22Rv1 (cell line): ENCODE measurements around the gene VPS26A.

ENCODE experiments used
- ZFX ChIP-seq: fragments of 450-650 bp; IDR thresholded peaks from 2 replicates; pipeline ENCODE4 v1.6.1; 2017; ENCODE audit warnings: antibody characterized with exemption, borderline replicate concordance
- TF ChIP-seq, protein P1 (sequence below): fragments of 450-650 bp; IDR thresholded peaks from 2 replicates; pipeline ENCODE4 v1.5.1; 2017; ENCODE audit warnings: mild to moderate bottlenecking

DNA sequence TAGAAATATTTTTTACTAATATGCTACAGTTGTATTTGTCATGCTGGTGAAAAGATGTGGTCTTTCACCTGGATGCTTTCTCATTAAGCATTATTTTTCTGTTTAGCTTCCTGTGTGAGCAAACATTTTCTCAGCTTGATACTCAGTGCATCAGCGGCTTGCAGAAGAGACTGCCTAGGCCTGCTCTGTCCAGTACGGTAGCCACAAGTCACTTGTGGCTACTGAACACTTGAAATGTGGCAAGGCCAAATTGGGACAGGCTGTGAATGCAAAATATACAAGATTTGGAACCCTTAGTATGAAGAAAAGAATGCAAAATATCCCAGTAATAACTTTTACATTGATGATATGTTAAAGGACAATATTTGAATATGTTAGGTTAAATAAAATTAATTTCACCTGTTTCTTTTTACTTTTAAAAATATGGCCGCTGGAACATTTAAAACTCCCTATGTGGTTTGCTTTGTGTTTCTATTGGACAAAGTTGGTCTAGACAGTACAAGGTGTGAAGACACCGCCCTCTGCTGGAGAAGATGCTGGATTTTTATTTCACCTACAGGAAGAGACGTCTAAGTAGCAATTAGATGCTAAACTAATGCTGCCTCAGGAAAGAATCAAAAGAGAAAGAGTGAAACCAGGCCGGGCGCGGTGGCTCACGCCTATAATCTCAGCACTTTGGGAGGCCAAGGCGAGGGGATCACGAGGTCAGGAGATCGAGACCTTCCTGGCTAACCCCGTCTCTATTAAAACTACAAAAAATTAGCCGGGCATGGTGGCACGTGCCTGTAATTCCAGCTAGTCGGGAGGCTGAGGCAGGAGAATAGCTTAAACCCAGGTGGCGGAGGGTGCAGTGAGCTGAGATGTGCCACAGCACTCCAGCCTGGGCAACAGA, 30.8 kb upstream of the VPS26A start:
- TF ChIP-seq, protein P1, sequence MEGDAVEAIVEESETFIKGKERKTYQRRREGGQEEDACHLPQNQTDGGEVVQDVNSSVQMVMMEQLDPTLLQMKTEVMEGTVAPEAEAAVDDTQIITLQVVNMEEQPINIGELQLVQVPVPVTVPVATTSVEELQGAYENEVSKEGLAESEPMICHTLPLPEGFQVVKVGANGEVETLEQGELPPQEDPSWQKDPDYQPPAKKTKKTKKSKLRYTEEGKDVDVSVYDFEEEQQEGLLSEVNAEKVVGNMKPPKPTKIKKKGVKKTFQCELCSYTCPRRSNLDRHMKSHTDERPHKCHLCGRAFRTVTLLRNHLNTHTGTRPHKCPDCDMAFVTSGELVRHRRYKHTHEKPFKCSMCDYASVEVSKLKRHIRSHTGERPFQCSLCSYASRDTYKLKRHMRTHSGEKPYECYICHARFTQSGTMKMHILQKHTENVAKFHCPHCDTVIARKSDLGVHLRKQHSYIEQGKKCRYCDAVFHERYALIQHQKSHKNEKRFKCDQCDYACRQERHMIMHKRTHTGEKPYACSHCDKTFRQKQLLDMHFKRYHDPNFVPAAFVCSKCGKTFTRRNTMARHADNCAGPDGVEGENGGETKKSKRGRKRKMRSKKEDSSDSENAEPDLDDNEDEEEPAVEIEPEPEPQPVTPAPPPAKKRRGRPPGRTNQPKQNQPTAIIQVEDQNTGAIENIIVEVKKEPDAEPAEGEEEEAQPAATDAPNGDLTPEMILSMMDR, result peak; percentile 89
- no peak for TF ChIP-seq ZFX
